Duodenal mucosa (tissue), 2 donors: Measurements from ENCODE around the gene TFAP2D.

ENCODE experiments used
- H3K27ac ChIP-seq: one replicate; pipeline ENCODE4 v1.7.0; 2013; ENCODE audit warnings: low read depth, low read length
- H3K27me3 ChIP-seq, 2 donors: one replicate each; pipeline ENCODE4 v1.7.0; 2013; ENCODE audit warnings: low read length in 2 of 2, control low read depth in 1 of 2; ENCODE audit not compliant: insufficient read depth in 2 of 2, control insufficient read depth in 1 of 2
- H3K36me3 ChIP-seq, 2 donors: one replicate each; pipeline ENCODE4 v1.7.0; 2013; ENCODE audit warnings: low read length in 2 of 2, control low read depth in 1 of 2; ENCODE audit not compliant: insufficient read depth in 2 of 2, control insufficient read depth in 1 of 2
- H3K4me1 ChIP-seq, 2 donors: one replicate each; pipeline ENCODE4 v1.7.0; 2013; ENCODE audit warnings: low read length in 2 of 2, control low read depth in 1 of 2; ENCODE audit not compliant: insufficient read depth in 2 of 2, control insufficient read depth in 1 of 2
- H3K4me3 ChIP-seq, 2 donors: one replicate each; pipeline ENCODE4 v1.7.0; 2013; ENCODE audit warnings: low read length in 2 of 2, low read depth in 1 of 2
- H3K9ac ChIP-seq, 2 donors: one replicate each; pipeline ENCODE4 v1.7.0; 2013; ENCODE audit warnings: low read length in 2 of 2, low read depth in 1 of 2
- H3K9me3 ChIP-seq, 2 donors: one replicate each; pipeline ENCODE4 v1.7.0; 2013; ENCODE audit warnings: low read length in 2 of 2, control low read depth in 1 of 2; ENCODE audit not compliant: control insufficient read depth in 1 of 2

TFAP2D gene

DNA sequence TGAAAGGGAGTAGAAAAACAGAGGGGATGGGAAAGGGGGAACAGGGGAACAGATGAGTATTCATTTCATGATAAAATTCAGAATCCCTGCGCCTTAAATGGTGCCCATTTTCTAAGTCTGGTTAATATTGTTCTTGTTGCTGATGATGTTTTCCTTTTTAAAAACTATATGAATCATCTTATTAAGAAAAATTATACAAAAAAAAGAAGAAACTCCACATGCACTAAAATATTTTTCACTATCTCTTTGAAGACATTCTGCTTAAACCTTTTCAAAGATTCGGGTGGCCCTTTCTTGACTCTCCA lies 104.3 kb downstream of the TFAP2D start:
- Histone ChIP-seq H3K9me3 (no peaks in the 10 kb centered on the region), H3K27me3 (peaks cover 39 to 55% of the 10 kb centered on the region in 2 donors), H3K27ac (no peak overlapping the region), H3K9ac (no peak overlapping the region), H3K4me1 (peaks cover 0 to 2% of the 10 kb centered on the region in 2 donors), H3K36me3 (no peaks in the 10 kb centered on the region), H3K4me3 (no peak overlapping the region)

DNA sequence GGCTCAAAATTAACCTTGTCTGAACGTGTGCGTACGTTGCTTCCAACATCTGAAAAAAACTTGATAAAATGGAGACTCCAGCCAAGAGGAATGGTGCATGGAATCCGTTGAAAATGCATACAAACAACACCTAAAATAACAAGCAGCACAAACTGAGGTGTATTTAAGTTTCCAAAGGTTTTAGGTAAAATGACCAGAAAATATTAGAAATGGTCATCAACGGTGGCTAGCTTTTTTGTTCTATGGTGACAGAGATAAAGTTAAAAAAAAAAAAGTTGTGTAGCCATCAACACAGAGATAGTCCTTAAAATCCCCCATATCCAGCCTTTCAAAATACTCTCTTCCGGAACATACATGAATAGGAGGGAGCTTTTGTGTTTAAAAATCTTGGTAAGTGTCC lies 104.7 kb downstream of the TFAP2D start:
- H3K27ac ChIP-seq, result no peak overlapping the region
- no peak overlapping the region for H3K4me3 ChIP-seq
- no peaks in the 10 kb centered on the region for H3K9me3 ChIP-seq
- no peak overlapping the region for H3K9ac ChIP-seq
- no peaks in the 10 kb centered on the region for H3K36me3 ChIP-seq
- peaks cover 43 to 59% of the 10 kb centered on the region in 2 donors for H3K27me3 ChIP-seq
- H3K4me1 ChIP-seq, result peaks cover 0 to 2% of the 10 kb centered on the region in 2 donors

DNA sequence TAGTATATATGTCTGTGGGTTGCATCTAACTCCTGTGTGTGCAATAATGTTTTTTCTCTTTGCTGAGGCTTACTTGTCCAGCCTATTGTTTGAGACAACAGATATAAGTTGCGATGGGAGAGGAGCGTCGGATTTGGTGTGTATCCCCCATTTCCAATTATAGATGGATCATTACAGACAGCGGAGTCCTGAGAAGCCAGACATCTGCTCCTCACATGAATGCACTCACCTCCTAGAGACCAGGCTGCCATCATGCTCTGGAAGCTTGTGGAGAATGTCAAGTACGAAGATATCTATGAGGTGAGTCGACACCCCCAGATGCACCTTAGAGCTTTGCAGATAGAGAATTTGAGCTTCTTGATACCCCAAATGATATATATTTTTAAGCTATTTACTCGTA lies 105.3 kb downstream of the TFAP2D start, which contains the start of gene TFAP2B:
TSS of gene TFAP2B (plus strand) at position 199 of the 400 bp plus-strand sequence. CDS start at position 220, 21 bp downstream.
- Histone ChIP-seq H3K27me3 (peaks cover 50 to 66% of the 10 kb centered on the region in 2 donors), H3K4me3 (no peak within 1 kb of the TSS), H3K36me3 (no peaks in the 10 kb centered on the region)

DNA sequence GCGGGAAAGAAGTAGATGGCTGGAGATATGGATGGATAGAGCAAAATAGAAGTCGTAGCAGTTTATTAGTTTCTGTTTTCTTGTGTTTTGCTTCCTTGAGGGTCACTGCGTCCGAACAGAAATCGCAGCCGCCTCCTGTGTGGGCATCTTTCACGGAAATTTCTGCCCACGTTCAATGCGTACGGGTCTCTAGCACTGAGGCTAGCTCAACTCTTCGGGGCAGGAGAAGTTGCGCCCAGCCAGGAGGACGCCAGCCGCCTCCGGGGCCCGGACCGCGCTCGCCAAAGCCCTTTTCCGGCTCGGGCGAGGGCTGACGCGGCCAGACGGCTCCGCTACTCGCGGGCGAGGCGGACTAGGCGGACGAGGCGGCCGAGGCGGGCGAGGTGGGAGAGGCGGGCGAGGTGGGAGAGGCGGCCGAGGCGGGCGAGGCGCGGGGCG lies 106.2 kb downstream of the TFAP2D start:
- H3K4me1 ChIP-seq, result peaks cover 0 to 2% of the 10 kb centered on the region in 2 donors
- H3K27me3 ChIP-seq, result peaks cover 58 to 71% of the 10 kb centered on the region in 2 donors
- no peaks in the 10 kb centered on the region for H3K36me3 ChIP-seq
- no peak overlapping the region for H3K27ac ChIP-seq
- no peak overlapping the region for H3K4me3 ChIP-seq
- no peaks in the 10 kb centered on the region for H3K9me3 ChIP-seq
- no peak overlapping the region for H3K9ac ChIP-seq

More for the DNA sequence above, 105.3 kb downstream of the TFAP2D start, which contains the start of gene TFAP2B:
- H3K4me1 ChIP-seq, result peaks cover 0 to 2% of the 10 kb centered on the region in 2 donors
- H3K27ac ChIP-seq, result no peak within 1 kb of the TSS
- no peaks in the 10 kb centered on the region for H3K9me3 ChIP-seq
- no peak within 1 kb of the TSS for H3K9ac ChIP-seq

DNA sequence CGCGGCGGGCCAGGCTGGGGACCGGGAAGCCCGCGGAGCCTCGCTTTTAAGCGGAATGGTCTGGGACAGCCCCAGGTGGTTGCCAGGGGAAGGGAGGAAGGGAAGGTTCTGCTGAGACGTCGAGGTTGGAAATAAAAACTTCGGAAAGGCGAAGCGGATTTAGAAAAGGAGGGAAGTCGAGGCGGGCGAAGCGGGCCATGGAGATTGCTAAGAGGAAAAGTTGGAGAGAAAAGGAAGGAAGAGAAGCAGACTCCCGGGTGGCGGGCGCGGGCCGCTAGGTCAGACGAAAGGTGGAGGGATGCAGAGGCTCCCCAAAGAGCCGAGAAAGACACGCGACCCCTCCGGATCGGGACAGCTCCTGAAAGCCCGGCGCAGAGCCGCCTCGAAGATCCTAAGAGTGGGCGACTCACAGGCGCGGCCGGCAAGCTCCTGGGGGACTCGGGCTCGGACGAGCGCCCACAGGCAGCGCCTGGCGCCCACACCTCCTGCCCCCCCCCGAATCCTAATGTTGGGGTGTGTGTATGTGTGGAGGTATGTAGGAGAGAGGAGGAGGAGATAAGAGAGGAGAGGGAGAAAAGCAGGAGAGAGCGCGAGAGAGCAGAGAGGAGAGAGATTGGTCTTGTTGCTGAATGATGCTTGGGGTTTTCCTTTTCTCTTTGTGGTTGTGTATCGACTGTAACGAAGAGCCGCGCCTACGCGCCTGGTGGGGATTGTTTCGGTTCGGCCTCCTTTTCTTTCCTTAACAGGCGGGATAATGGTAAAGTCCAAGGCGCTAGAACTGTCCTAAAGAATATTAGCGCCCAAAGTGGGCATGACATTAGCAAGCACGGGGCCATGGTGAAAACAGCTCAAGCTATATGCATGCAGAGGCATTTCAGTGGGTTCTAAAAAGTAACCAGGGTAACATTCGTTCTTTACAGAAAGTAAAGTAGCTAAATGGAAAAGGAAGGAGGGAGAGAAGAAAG lies 106.9 kb downstream of the TFAP2D start:
- Histone ChIP-seq H3K4me3 (no peak overlapping the region), H3K27me3 (peaks cover 64 to 78% of the 10 kb centered on the region in 2 donors), H3K9me3 (no peaks in the 10 kb centered on the region), H3K27ac (peak overlapping the region; percentile 30), H3K36me3 (no peaks in the 10 kb centered on the region), H3K4me1 (peaks cover 0 to 2% of the 10 kb centered on the region in 2 donors), H3K9ac (no peak overlapping the region)

DNA sequence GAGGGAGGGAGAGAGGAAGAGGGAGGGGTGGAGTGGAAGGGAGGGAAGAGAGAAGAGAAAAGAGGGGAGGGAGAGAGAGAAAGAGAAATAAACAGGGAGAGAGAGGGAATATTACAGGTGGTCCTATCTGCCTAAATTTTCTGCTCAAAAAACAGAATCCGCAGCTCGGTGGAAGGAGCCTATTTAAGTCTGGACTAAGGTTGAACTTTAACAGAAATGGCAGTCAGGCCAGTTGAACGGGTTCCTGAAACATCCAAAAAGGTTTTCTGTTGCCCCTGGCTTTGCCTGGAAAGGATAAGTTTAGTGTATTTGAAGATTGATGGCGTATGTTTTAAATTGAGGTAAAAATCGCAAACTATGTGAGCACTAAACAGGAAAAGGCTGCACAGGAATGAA lies 107.5 kb downstream of the TFAP2D start:
- H3K4me1 ChIP-seq, result peaks cover 0 to 2% of the 10 kb centered on the region in 2 donors
- H3K27ac ChIP-seq, result no peak overlapping the region
- H3K9me3 ChIP-seq, result no peaks in the 10 kb centered on the region
- no peaks in the 10 kb centered on the region for H3K36me3 ChIP-seq
- H3K4me3 ChIP-seq, result no peak overlapping the region
- H3K9ac ChIP-seq, result no peak overlapping the region
- H3K27me3 ChIP-seq, result peaks cover 71 to 85% of the 10 kb centered on the region in 2 donors

DNA sequence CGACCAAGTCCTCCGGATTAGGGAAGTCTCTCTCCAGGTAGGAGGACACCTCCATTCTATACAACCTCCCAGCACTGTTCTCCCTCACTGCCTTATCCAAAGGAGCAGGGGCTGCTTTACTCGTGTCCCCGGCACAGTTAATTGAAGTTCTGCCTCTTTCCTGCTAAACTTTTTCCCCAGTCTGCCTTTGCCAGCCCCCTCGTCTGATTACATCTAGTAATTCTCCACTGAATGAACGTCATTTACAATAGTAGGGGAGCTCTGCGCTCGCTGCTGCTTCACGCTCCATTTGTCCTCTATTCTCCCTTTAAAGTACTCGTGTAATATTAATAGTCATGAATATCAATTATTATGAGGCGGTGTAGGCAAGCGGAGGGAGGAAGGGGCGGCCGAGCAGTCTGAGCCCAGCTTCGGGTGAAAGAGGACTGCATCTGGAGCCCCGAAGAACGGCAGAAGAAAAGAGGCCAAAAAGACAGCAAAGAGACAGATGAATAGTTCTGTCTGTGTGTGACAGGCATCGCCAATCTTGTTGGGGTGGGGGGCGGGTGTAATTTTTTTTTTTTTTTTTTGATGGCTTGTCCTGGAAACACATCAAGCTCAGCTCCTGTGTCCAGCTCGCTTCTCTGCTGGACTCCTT lies 108.2 kb downstream of the TFAP2D start:
- no peak overlapping the region for H3K4me3 ChIP-seq
- H3K9ac ChIP-seq, result no peak overlapping the region
- H3K9me3 ChIP-seq, result no peaks in the 10 kb centered on the region
- peaks cover 78 to 92% of the 10 kb centered on the region in 2 donors for H3K27me3 ChIP-seq
- peaks cover 0 to 2% of the 10 kb centered on the region in 2 donors for H3K4me1 ChIP-seq
- H3K36me3 ChIP-seq, result no peaks in the 10 kb centered on the region
- no peak overlapping the region for H3K27ac ChIP-seq

DNA sequence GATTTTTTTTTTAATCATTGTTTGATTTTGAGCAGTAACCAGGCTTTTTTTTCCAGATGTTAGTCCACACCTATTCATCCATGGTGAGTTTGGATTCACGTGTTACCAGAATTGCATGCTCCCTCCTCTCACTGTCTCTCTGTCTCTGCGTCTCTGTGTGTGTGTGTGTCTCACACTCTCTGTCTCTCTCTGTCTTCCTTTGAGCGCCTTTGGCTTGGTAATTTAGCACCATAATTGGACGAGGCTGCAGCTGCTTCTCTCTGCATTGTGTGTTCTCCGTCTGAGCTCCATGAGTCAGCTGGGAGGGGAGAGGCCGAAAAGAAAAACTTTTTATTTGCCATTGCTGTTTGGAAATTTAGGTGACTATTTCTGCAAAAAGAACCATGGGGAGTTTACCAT lies 108.8 kb downstream of the TFAP2D start:
- peaks cover 0 to 2% of the 10 kb centered on the region in 2 donors for H3K4me1 ChIP-seq
- H3K36me3 ChIP-seq, result no peaks in the 10 kb centered on the region
- no peak overlapping the region for H3K9ac ChIP-seq
- peaks cover 79 to 92% of the 10 kb centered on the region in 2 donors for H3K27me3 ChIP-seq
- H3K27ac ChIP-seq, result no peak overlapping the region
- no peak overlapping the region for H3K4me3 ChIP-seq
- H3K9me3 ChIP-seq, result no peaks in the 10 kb centered on the region
